HG03060 (cell line): ENCODE measurements around the gene HENMT1.

Experiments used
- ATAC-seq: cut with Tn5 transposase; IDR thresholded peaks from one replicate; pipeline ENCODE4 v1.9.1; 2021; ENCODE audit warnings: low read depth, moderate number of reproducible peaks; ENCODE audit not compliant: unreplicated experiment

Gene HENMT1

DNA sequence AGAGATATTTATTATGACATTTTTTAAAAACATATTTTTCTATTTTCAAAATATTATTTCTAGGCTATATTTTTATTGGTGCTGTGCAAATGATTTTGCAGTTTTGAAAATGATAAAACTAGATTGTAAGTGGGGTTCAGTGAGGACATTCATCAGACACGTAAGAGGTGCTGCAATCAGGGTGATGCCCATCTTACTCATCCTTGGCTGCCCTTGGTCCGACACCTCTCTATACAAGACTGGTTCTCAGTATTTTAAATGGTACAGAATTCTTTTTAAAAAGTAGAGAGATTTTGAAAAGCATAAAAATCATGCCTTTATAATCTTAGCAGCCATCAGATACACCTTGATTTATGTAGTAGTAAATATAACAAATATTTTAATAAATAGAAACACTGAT lies 24.0 kb downstream of the HENMT1 start:
- no peak for ATAC-seq

DNA sequence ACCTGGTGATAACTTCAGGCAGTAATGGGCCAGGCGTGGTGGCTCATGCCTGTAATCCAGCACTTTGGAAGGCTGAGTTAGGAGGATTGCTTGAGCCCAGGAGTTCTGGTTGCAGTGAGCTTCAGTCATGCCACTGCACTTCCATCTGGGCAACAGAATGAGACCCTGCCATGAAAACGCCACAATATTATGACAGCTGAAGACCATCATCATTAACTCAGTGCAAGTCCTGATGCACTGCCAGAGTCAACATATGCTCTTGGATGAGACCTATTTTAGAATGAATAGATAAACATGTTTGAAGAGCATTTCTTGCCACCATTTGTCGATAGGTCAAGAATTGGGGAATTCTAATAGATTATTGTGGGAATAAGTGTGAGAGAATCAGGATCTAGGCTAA lies 26.4 kb downstream of the HENMT1 start:
- ATAC-seq = no peak

DNA sequence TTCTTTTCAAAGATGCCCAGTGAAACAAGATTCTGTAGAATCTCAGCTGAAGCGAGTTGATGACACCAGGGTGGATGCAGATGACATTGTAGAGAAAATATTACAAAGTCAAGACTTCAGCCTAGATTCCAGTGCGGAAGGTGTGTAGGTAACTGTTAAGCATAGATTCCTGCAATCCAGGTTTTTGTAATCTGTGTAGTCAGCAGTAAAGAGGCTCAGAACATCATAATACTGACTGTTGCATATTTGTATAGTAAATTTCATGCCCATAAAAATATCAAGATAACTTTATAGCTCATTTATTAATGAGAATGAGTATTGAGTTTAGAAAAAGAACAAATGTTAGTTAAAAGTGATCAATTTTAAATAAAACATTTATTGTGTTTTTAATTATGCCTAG lies 32.2 kb downstream of the HENMT1 start:
- ATAC-seq = no peak

DNA sequence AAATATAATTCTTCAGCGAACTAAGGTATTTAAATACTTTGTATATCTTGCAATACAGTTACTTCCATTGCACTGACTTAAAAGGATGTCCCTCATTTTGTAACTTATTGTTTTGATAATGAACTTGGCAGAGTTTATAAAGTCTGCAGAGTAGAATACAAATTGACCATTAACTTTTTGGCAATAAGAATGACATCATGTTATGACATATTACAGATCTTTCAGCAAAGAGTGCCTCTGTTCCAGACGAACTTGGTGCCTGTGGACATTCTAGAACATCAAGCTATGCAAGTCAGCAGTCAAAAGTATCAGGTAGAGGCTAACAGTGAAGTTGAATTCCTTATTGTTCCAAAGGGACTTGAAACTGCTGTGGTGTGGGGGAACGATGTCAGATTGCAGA lies 32.9 kb downstream of the HENMT1 start:
- ATAC-seq = no peak

DNA sequence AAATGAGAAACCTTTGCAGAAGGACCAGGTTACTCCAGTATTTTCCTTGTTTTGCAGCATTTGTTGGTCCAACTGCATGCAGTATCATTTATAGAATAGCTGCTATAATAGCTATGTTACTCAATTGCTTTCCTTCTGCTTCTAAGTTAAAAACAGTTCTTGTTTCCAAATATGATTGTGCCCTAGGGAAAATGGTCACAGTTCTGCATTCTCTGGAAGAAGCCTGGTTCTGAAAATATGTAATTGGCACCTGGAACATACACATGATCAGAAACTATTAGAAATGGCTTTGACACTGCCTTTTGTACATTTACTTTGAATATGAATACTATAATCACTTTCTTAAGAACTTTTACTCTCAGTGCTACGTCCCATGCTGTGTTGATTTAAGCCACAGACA lies 33.6 kb downstream of the HENMT1 start:
- ATAC-seq = no peak

DNA sequence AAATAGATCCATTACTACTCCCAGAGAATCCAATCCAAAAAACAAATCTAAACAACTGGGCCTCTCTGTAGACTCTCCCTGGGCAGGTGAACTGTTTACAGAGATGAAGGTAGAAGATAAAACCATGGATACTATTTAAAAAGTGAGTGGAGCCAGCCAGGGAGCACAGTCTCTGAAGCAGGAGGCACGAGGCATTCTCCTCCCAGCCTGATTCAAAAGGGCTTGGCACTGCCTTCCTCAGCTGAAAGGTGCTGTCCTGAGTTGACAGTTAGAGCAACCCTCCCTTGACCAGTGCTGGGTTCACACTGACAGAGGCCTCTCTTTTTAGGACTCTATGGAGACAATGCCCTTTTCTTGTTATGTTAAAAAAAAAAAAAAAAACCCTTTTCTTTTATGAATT lies 36.8 kb downstream of the HENMT1 start:
- ATAC-seq = no peak

DNA sequence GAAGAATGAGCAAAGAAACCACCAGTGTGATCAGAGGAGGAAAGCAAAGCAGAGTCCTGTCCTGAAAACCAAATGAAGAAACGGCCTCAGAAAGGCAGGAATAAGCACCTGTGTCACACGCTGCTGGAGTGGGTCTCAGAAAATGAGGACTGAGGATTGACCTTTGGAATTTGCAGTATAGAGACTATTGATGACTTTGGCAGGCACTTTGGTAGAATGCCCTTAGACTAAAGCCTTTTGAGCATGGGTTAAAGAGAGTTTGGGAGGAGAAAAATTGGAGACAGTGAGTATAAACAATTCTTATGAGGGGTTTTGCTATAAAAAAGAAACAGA lies 43.2 kb downstream of the HENMT1 start:
- no peak for ATAC-seq

DNA sequence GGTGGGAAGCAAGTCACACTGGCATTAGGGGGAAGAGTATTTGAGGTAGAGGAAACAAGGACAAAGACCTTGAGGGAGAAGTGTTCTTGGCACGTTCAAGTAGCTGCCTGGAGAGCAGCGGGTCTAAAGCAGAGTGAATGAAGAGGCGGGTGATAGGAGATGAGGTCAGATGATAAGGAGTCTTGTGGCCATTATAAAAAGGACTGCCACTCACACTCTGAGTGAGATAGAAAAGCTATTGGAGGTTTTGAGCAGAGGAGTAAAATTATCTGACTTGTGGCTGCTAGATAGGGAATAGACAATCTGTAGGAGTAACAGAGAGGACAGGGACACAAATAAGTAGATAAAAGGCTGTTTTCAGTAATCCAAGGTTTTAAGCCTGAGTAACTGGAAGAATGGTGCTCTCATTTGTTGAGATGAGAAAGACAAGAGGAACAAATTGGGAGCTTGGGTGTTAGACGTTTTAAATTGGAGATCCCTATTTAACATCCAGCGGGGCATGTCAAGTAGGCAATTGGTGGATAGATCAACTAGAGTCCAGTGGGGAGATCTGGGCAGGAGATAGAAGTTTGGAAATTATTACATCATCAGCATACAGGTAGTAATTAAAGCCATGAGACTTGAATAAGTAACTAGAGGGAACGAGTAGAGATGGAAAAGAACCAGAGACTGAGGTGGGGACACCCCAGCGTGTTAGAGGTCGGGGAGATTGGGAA lies 43.7 kb downstream of the HENMT1 start:
- no peak for ATAC-seq

DNA sequence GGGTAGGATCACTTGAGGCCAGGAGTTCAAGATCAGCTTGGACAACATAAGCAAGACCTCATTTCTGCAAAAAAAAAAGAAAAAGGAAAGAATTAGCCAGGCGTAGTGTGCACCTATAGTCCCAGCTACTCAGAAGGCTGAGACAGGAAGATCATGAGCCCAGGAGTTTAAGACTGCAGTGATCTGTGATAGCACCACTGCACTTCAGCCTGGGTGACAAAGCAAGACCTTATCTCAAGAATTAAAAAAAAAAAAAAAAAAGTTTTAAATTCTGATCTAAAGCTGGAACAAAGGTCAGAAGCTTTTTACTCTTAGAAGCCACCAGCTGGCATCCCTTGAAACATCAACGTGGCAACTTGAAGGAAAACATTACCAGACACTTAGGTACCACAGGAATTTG lies 45.3 kb downstream of the HENMT1 start:
- ATAC-seq = no peak

DNA sequence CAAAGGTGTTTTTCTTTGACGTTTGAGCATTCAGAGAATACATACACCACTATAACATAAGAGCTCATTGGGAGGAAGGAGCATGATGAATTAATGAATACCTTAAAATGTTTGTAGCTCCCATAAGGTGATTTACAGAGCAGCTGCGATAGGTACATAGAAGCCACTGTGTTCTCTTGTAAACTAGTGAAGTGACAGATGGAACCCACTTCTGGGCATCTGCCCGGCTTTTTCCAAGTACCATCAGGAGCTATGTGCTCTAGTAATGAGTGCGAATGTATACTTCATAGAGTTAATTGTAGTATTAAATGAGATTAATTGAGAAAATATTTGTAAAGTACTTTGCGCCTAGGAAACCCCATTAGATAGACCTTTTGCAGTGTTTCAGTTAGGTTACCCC lies 48.4 kb downstream of the HENMT1 start:
- no peak for ATAC-seq

DNA sequence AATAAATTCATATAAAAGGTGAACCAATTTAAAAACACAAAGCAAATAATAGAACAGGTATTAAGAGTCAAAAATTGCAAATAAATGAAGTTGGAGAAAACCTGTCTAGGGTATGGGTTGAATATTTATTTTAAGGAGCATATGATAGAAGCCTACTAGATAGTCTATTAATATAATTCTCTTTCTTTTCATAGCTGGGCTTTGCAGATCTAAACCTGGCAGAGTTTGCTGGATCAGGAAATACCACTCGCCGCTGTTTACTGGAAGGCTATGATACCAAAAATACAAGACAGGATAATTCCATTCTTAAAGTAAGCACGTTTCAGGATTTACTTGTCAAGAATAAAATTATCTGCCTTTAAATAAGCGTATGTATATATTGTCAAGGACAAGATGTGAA lies 48.9 kb downstream of the HENMT1 start:
- no peak for ATAC-seq

DNA sequence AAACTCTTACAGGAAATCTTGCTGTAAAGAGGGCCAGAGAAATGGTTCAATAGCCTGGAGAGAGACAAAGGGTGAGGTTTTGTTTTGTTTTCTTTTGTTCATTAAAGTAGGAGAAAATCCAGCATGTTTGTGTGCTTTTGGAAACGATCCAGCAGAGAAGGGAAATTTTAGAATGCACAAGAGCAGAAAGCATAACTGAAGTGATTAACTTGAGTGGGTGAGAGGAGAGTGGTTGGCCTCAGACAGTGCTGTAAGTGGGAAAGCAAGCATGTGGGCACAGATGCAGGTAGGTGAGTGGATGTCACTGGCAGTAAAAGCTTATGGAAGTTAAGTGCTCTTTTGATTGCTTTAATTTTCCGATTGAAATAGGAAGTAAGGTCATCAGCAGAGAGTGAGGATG lies 50.8 kb downstream of the HENMT1 start:
- ATAC-seq = no peak

DNA sequence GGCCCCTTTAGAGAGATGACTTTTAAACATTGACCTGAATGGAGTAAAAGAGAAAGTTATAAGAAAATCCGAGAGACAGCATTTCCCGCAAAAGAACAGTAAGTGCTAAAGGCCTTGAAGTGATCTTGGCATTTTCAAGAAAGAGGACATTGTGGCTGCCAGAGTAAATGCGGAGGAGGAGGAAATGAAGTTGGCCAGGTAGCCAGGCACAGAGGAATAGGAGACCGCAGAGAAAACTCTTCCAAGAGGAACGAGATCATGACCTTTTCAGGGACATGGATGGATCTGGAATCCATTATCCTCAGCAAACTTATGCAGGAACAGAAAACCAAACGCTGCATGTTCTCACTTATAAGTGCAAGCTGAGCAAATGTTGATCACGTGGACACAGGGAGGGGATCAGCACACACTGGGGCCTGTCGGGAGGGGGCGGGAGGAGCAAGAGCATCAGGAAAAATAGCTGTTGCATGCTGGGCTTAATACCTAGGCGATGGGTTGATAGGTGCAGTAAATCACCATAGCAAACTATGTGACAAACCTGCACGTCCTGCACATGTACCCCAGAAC lies 51.3 kb downstream of the HENMT1 start:
- ATAC-seq = no peak

DNA sequence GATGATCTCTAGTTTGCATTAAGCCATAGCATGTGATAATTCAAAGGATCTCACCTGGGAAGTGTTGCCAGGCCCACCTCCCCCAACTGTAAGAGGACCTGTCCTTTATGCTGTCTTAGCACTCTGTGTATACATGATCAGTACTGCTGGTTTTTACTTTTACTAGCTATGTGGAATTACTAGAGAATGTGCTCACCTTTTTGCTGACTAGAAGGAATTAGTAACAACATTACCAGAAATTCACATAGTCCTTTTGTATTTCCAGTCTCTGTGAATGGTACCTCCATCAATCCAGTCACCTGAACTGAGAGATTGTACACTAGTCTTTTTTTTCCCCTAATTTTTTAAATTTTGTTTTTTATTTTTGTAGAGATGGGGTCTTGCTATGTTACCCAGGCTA lies 54.4 kb downstream of the HENMT1 start:
- ATAC-seq = no peak

DNA sequence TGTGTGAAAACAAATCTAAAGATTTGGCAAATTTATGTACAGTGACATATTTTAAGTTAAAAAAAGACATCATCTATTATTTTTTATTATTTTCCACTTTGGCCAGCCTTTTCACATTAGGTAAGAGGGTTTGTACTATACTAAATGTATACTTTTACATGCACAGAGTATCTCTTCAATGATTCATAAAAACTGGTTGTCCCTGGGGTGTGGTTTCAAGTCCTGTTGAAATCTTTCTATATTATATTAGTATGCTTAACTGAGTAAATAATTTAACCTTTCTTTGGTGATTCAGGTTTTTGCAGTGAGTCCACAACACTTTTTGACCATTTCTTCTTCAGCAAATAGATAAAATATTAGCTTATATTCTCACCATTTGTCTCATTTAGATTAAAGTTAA lies 55.3 kb downstream of the HENMT1 start:
- no peak for ATAC-seq

DNA sequence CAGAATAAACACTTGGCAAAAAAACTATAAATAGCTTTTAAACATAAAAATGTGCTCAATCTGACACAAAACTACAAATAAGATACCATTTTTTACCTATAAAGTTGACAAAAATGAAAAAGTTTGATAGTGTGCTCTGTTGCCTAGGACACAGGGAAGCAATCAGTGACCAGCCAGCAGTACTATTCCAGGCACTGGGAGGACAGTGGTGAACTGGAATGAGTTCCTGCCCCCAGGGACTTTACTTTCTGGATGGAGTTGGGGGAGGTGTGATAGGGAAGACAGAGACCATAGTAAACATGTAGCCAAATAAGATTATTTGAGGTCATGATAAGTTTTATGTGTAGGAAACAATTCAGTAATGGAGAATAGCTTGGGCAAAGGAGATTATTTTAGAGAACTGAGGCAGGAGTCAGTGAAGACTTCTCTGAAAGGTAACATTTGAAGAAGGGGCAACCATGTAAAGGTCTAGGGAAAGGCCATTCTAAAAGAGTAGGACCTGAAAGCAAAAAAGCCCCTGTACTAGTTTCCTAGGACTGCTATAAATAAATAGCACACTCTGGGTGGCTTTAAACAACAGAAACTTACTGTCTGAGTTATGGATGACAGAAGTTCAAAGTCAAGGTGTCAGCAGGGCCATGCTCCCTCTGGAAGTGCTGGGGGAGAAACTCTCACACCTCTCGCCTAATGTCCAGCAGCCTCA lies 59.0 kb downstream of the HENMT1 start:
- ATAC-seq = no peak

DNA sequence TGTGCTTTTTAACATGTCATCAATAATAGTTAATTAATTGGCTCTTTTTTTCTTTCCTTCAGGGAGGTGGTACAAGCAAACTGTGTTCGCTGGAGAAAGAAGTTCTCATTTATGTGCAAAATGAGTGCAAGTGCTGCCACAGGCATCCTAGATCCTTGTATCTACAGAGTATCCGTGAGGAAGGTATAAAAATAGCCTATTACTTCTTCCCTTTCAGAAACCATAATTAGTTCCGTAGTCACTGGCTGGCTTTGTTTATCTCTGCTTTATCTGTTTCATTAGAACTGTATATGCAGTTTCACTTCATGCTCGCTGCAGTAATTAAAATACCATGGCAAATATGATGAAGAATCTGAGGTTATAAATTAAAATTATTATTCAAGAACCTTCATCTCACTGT lies 60.4 kb downstream of the HENMT1 start:
- no peak for ATAC-seq

DNA sequence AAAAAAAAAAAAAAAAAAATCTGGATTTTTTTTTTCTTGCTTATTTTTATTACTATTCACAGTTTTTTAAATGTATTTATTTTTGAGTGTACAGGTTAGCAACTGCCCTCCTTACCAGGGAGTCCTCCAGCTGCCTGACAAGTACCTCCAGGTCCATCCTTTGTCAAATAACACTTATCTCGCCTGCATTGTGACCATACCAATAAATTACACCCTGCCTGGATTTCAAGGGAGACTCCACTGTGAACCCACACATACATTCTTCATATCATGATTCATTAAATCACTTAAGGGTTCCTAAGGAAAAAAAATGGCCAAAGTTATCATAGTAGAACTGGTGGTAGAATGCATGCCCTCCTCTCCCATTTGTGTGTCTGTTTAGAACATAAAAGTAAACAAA lies 62.6 kb downstream of the HENMT1 start:
- no peak for ATAC-seq
